ENCODE measurements around the gene NCKAP5.

The NCKAP5 gene

DNA sequence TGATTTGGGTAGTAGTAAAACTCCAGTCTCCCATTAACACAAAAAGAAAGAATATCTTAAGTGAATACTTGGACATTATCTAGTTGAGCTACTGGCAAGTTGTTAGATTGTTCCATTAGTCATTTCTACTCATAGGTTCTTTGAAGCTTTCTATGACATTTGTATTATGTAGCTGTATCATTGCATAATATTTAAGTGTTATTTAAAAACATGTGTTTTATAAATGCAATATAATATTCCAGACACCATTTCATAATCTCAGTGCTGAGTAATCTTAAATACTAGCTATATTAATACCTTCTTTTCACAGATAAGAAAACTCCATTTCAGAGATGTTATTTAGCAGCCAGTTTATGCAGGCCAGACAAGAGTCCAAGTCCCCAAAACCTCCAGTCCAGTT is 271.9 kb downstream of the NCKAP5 start:
- TF ChIP-seq, protein P1, sequence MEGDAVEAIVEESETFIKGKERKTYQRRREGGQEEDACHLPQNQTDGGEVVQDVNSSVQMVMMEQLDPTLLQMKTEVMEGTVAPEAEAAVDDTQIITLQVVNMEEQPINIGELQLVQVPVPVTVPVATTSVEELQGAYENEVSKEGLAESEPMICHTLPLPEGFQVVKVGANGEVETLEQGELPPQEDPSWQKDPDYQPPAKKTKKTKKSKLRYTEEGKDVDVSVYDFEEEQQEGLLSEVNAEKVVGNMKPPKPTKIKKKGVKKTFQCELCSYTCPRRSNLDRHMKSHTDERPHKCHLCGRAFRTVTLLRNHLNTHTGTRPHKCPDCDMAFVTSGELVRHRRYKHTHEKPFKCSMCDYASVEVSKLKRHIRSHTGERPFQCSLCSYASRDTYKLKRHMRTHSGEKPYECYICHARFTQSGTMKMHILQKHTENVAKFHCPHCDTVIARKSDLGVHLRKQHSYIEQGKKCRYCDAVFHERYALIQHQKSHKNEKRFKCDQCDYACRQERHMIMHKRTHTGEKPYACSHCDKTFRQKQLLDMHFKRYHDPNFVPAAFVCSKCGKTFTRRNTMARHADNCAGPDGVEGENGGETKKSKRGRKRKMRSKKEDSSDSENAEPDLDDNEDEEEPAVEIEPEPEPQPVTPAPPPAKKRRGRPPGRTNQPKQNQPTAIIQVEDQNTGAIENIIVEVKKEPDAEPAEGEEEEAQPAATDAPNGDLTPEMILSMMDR (IDR thresholded peaks at IDR 0.05; ENCODE audit: low read depth, low read length): no peak
- no peak overlapping the region for H3K4me3 ChIP-seq (ENCODE audit: low read depth, low read length)

DNA sequence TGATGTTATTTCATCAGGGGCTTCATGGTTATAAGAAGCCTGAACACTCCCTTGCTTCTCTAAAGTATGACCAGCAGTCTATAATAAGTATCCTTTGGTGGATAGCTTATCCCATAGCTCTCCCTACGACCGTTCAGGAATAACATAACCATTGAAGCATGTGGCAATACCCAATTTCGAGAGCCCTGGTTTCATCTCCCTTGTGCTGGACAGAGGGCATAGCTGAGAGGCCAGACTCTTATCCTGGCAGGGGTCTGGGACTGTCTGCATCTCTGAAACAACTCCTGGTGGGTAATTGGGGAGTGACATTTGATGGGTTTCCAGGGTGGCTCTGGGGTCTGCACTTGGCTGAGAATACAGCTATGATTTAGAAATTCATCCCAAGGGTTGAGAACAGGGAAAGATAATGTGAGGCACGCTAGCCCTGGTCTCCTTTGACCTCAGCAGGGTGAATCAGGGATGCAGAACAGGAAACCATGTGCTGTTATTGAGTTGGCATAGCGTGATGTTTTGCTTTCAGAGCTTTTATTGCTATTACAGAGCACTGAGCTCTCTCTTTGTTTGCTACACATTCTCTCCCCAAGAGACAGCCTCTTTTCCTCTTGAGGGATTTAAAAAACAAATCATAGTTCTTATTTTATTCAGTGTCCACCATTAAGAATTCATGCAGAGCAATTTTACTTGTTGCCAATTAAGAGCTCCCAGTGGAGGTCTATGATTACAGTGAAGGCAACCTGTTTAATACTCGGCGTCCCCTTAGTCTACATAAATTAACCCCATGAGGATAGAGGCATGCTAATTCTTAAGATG is 274.5 kb downstream of the NCKAP5 start:
- no peak overlapping the region for H3K4me3 ChIP-seq (ENCODE audit: low read depth, low read length)

DNA sequence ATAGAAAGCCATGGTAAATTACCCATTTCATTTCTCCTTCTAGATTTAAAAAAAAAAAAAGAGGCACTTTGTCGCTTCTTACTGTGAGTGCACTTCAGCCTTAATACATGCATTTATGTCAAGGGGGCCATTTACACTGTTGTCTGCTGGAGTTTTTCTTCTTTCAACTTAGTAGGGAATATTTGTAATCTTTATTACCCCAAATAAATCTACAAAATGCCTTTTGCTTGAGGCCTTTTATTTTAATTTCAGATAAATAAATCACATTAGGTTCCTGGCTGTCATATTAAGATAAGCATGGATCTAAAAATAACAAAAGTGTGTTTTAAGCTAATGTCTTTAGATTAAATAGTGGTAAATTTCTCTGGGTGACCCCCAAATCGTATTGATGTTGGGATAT is 276.0 kb downstream of the NCKAP5 start:
- H3K4me3 ChIP-seq (ENCODE audit: low read depth, low read length): no peak overlapping the region
- TF ChIP-seq, protein P1 (IDR thresholded peaks at IDR 0.05; ENCODE audit: low read depth, low read length): no peak

More for the DNA sequence above, 274.5 kb downstream of the NCKAP5 start:
- TF ChIP-seq, protein P1 (IDR thresholded peaks at IDR 0.05; ENCODE audit: low read depth, low read length): no peak

DNA sequence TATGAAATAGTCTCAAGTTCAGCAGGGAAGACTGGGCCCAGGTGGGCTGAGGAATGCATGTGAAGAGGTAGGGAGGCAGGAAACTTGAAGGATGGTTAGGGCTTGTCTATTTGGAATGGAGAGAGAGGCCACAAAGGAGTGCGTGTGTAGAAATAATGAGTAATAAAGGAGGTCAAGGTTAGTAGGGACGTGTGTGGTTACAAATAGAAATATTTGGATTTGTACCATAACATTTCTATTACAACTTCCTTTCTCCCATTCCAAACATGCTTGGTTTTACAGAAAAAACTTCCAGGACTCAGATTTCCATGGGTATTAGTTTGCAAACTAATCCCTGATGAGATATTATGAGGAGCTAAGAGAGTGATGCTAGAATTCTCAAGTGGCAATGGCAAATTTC is 280.6 kb downstream of the NCKAP5 start:
- TF ChIP-seq, protein P1 (IDR thresholded peaks at IDR 0.05; ENCODE audit: low read depth, low read length): no peak
- no peak overlapping the region for H3K4me3 ChIP-seq (ENCODE audit: low read depth, low read length)

DNA sequence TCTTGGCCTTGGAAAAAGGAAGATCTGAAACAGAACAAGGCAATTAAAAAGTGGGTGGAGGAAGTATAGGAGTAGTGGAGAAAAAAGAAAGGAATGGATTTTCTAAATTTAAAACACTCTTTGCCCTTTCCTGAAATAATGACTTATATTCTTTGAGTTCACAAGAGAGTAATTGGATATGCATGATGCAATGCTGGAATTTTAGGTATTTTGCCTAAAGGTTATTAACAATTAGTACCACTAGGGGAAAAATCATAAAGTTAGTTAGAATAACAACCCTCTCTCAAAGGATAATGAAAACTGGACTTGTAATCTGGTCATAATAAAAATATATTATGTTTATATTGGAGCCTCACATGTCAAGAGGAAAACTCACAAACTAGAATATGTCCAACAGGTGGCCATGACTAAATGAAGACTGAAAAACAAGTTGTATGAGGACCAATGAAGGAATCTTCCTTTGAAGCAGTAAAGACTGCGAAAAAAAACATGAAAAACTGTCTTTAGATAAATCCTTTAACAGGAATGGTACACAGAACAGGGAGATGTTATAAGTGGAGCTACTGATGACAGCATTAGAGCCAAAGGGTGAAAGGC is 281.8 kb downstream of the NCKAP5 start:
- no peak overlapping the region for H3K4me3 ChIP-seq (ENCODE audit: low read depth, low read length)
- TF ChIP-seq, protein P1 (IDR thresholded peaks at IDR 0.05; ENCODE audit: low read depth, low read length): no peak

DNA sequence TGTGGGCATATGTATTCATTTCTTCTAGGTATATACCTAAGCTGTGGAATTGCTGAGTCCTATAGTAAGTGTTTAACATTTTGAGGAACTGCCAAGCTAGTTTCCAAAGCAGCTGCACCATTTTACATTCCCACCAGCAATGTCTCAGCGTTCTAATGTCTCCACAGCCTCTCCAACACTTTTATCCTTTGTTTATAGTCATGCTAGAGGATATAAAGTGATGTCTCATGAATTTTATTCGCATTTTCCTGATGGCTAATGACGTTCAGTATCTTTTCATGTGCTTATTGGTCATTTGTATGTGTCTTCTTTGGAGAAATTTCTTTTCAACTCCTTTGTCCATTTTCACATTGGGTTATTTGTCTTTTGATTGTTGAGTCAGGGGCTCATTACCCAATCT is 295.2 kb downstream of the NCKAP5 start:
- TF ChIP-seq, protein P1 (IDR thresholded peaks at IDR 0.05; ENCODE audit: low read depth, low read length): no peak
- H3K4me3 ChIP-seq (ENCODE audit: low read depth, low read length): no peak overlapping the region

DNA sequence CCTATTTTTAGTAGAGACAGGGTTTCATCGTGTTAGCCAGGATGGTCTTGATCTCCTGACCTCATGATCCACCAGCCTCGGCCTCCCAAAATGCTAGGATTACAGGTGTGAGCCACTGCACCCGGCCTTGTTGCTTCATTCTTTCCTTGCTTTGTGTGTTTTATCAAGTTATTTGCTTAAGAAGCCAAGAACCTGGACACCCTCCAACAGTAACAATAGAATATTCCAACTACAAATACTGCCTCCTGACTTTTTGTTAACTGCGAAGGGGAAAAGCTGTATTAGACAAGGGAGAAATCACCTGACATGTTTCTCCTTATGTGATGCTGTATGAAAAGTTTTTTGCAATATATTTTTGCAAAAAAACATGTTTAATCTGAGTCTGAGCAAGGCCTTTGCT is 297.2 kb downstream of the NCKAP5 start:
- H3K4me3 ChIP-seq (ENCODE audit: low read depth, low read length): no peak overlapping the region
- TF ChIP-seq, protein P1 (IDR thresholded peaks at IDR 0.05; ENCODE audit: low read depth, low read length): no peak
